Activated B cell treated with CpG ODN at 0.5 μM for 24 hours (primary cell): Measurements from ENCODE around the gene NT5C1A. TPM values are rescaled to one million over a fixed set of nuclear protein-coding genes. Genes with fewer than 3 reads are reported as not detected.

Experiments
- ATAC-seq: fragments of 200-7000 bp; cut with Tn5 transposase; one replicate; pipeline ENCODE4 v1.10.0; 2021; ENCODE audit warnings: low read depth, mild to moderate bottlenecking, moderate library complexity
- CTCF ChIA-PET: fragments of 350-600 bp; sonication (Branson Sonifier 250); formaldehyde crosslinking; loops from one replicate; lab custom pipeline; 2021; ENCODE audit warnings: antibody characterized with exemption; lab: Charles Lee
- POLR2A ChIA-PET: fragments of 350-600 bp; sonication (Branson Sonifier 250); formaldehyde crosslinking; loops from one replicate; lab custom pipeline; 2021; ENCODE audit warnings: antibody characterized with exemption; lab: Charles Lee
- DNase-seq: peaks from one replicate; pipeline ENCODE4 v3.0.0; 2022
- H3K27ac Mint-ChIP-seq: one replicate; pipeline ENCODE4 v1.8.0; 2020; ENCODE audit warnings: mixed read lengths
- H3K27me3 Mint-ChIP-seq: one replicate; pipeline ENCODE4 v1.8.0; 2021; ENCODE audit warnings: mixed read lengths
- H3K36me3 Mint-ChIP-seq: one replicate; pipeline ENCODE4 v1.8.0; 2021; ENCODE audit warnings: low read depth, mixed read lengths
- H3K4me1 Mint-ChIP-seq: one replicate; pipeline ENCODE4 v1.8.0; 2021; ENCODE audit warnings: mixed read lengths
- H3K4me3 Mint-ChIP-seq: one replicate; pipeline ENCODE4 v1.8.0; 2020; ENCODE audit warnings: mild to moderate bottlenecking, mixed read lengths
- H3K9me3 Mint-ChIP-seq: one replicate; pipeline ENCODE4 v1.8.0; 2020; ENCODE audit warnings: mixed read lengths
- CTCF ChIP-seq: fragments of 200-600 bp; IDR thresholded peaks from one replicate; pipeline ENCODE4 v1.8.0; 2022; ENCODE audit warnings: antibody characterized with exemption, mild to moderate bottlenecking
- intact Hi-C: fragments of 100-400 bp; cut with micrococcal nuclease; formaldehyde crosslinking; loops from one replicate; pipeline ENCODE4 v1.15.1; 2024
- total RNA-seq: library from RNA; stranded (reverse); gene quantifications from 2 replicates; pipeline ENCODE4 v1.2.3, GENCODE V29; 2022

The NT5C1A gene
- total RNA-seq, 1 donor from 2014 or later = not detected

DNA sequence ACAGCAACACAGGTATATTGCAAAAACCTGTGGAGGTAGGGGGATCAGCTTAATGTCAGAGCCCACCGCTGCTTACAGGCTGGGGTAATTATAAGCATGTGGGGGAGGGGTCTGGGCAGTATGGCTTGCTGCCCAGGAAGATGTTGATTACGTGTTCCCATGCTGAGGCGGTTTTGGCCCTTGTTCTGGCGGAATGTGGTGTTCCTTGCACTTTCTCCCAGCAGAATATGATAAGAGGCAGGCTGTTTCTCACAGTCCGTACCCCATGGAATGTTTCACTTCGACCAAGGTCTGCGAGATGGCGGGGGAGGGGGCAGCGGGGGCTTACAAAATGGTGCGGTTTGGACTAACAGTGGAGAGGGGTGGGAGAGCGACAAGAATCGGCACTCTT, 29.1 kb upstream of the NT5C1A start:
- Mint-ChIP-seq H3K27me3 (peaks cover 23% of the 10 kb centered on the region), H3K36me3 (no peaks in the 10 kb centered on the region), H3K4me3 (no peak overlapping the region), H3K4me1 (no peaks in the 10 kb centered on the region), H3K9me3 (no peaks in the 10 kb centered on the region), H3K27ac (no peak overlapping the region)
- POLR2A ChIA-PET = no interaction called here
- ATAC-seq (no peak), DNase-seq (no peak)
- TF ChIP-seq CTCF = no peak
- CTCF ChIA-PET = interaction anchor here (1.3 kb wide), 2 partner anchors 19 to 99 kb away, joined by 4 to 6 read pairs; no protein-coding TSS in a partner anchor
- intact Hi-C loops = no loop called here

- H3K4me3 Mint-ChIP-seq = no peak overlapping the region
- no peak for DNase-seq
- H3K27ac Mint-ChIP-seq = no peak overlapping the region
- no peak for TF ChIP-seq CTCF
- no peaks in the 10 kb centered on the region for H3K4me1 Mint-ChIP-seq
- no peak for ATAC-seq
- H3K36me3 Mint-ChIP-seq = no peaks in the 10 kb centered on the region
- H3K9me3 Mint-ChIP-seq = no peaks in the 10 kb centered on the region
- ChIA-PET CTCF (no interaction called here), POLR2A (no interaction called here)
- peaks cover 26% of the 10 kb centered on the region for H3K27me3 Mint-ChIP-seq
- intact Hi-C loops = no loop called here
Measured at GRCh38 chr1:39700348-39700747, 28.4 kb upstream of the NT5C1A start.

- Mint-ChIP-seq H3K27me3 (peaks cover 29% of the 10 kb centered on the region), H3K36me3 (no peaks in the 10 kb centered on the region), H3K9me3 (no peaks in the 10 kb centered on the region), H3K4me1 (no peaks in the 10 kb centered on the region), H3K4me3 (no peak overlapping the region), H3K27ac (no peak overlapping the region)
- no peak for ATAC-seq
- intact Hi-C loops = no loop called here
- no peak for TF ChIP-seq CTCF
- ChIA-PET CTCF (no interaction called here), POLR2A (no interaction called here)
- DNase-seq = no peak
Measured at GRCh38 chr1:39699419-39699818, 27.5 kb upstream of the NT5C1A start.

DNA sequence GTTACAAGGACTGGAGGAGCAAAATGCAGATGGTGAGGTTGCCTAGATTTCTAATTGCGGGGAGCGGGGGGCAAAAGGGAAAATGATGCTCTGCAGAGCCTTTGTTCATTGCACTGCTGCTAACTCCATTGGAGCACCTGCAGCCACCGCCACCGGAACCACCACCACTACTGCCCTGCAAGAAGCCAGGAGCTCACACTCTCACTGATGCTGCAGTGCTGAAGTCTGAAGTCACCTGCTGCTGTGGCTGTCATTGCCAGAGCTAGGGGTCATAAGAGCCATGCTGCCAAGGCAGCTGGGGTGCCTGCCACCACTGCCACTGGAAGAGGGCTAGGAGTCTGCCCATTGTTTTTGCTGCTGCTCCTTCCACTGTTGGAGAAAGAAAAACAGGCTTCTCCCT, 26.7 kb upstream of the NT5C1A start:
- Mint-ChIP-seq H3K4me3 (no peak overlapping the region), H3K27me3 (peaks cover 32% of the 10 kb centered on the region)
- CTCF ChIA-PET = no interaction called here

GRCh38 chr1:39696448-39696847, 24.5 kb upstream of the NT5C1A start:
- ChIA-PET POLR2A (no interaction called here), CTCF (interaction anchor here (0.6 kb wide), 1 partner anchor 1625 kb away, joined by 3 read pairs; no protein-coding TSS in a partner anchor)
- no peak for ATAC-seq
- no peak for DNase-seq
- H3K27ac Mint-ChIP-seq = no peak overlapping the region
- no peaks in the 10 kb centered on the region for H3K9me3 Mint-ChIP-seq
- intact Hi-C loops = no loop called here
- H3K4me3 Mint-ChIP-seq = no peak overlapping the region
- H3K4me1 Mint-ChIP-seq = peaks cover 8% of the 10 kb centered on the region
- H3K36me3 Mint-ChIP-seq = no peaks in the 10 kb centered on the region
- TF ChIP-seq CTCF = no peak
- H3K27me3 Mint-ChIP-seq = peaks cover 41% of the 10 kb centered on the region

More for the DNA sequence above, 26.7 kb upstream of the NT5C1A start:
- H3K36me3 Mint-ChIP-seq = no peaks in the 10 kb centered on the region
- POLR2A ChIA-PET = no interaction called here
- ATAC-seq = no peak
- H3K9me3 Mint-ChIP-seq = no peaks in the 10 kb centered on the region
- no peak overlapping the region for H3K27ac Mint-ChIP-seq
- intact Hi-C loops = no loop called here
- no peak for TF ChIP-seq CTCF
- no peaks in the 10 kb centered on the region for H3K4me1 Mint-ChIP-seq
- DNase-seq = no peak
